Measurements from ENCODE around the gene MAP4K1.

The MAP4K1 gene

DNA sequence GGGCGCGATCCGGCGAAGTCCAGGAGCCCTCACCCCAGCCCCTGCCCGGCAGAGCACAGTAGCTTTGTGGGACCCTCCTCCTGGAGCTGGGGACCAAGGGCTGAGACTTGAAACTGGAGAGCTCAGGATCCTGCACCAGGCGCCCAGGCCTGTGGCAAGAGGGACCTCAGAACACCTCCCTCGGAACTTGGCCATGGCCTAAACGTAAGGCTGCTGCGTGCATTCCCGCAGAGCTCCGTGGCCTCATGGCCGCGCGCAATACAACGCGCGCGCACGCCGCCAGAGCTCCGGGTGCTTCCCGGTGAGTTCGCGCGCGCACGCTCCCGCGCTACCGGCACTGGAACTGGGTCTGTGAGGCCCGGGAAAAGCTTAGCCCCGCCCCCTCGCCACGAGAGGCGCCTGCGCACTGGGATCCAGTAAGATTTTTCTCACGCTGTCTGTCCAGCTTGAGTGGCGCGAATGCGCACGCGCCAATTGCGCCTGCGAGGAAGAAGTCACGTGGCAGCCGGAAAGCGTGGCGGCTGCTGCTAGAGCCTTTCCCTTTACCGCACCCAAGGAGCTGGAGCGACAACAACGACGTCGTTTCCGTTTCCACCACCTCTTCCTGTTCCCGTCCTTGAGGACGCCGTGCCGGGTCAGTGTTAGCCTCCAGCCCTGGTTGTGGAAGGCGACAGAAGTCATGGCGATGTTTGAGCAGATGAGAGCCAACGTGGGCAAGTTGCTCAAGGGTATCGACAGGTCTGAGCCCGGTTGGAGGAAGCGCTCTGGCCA, 1.0 kb upstream of the MAP4K1 start, which contains the start of gene EIF3K:
Gene EIF3K, plus strand, starts transcription at position 599 of the 771 bp plus-strand sequence. Its CDS starts 81 bp downstream, at position 680.
- Histone ChIP-seq H4K20me1 (ENCODE audit: insufficient read depth, low read length) (peaks cover 4% of the 10 kb centered on the region; the same call in 1 of the 2 replicates), H3K4me3 (ENCODE audit: low read length) (peak within 1 kb of the TSS; percentile 85), H3K4me2 (ENCODE audit: low read length) (peak within 1 kb of the TSS; percentile 99), H3K27me3 (ENCODE audit: low read depth, low read length) (no peaks in the 10 kb centered on the region), H2AFZ (ENCODE audit: low read depth, low read length) (peak within 1 kb of the TSS; percentile 35; the same call in 1 of the 2 replicates), H3K27ac (ENCODE audit: low read length) (peak within 1 kb of the TSS; percentile 93), H3K9ac (ENCODE audit: low read length) (peak within 1 kb of the TSS; percentile 97), H3K9me3 (ENCODE audit: insufficient read depth, low read length) (no peaks in the 10 kb centered on the region), H3K36me3 (replicated peaks; ENCODE audit: low read depth, low read length) (peaks cover 33% of the 10 kb centered on the region), H3K4me1 (ENCODE audit: low read length) (peaks cover 23% of the 10 kb centered on the region), H3K79me2 (ENCODE audit: low read length) (peaks cover 54% of the 10 kb centered on the region)
- TF ChIP-seq CTCF (IDR thresholded peaks at IDR 0.05; ENCODE audit: low read depth, low read length) = no peak

- no peak overlapping the region; the same call in 1 of the 2 replicates for H2AFZ ChIP-seq (ENCODE audit: low read depth, low read length)
- peak overlapping the region; percentile 85 for H3K4me3 ChIP-seq (ENCODE audit: low read length)
Measured at GRCh38 chr19:38617283-38617763, 430 bp downstream of the MAP4K1 start.

GRCh38 chr19:38616265-38616664, 1.5 kb downstream of the MAP4K1 start:
- Histone ChIP-seq H3K4me1 (ENCODE audit: low read length) (peaks cover 23% of the 10 kb centered on the region), H3K9me3 (ENCODE audit: insufficient read depth, low read length) (no peaks in the 10 kb centered on the region), H3K4me3 (ENCODE audit: low read length) (peak overlapping the region; percentile 85), H3K36me3 (replicated peaks; ENCODE audit: low read depth, low read length) (peaks cover 40% of the 10 kb centered on the region), H3K9ac (ENCODE audit: low read length) (peak overlapping the region; percentile 97), H3K79me2 (ENCODE audit: low read length) (peaks cover 58% of the 10 kb centered on the region), H3K27me3 (ENCODE audit: low read depth, low read length) (no peaks in the 10 kb centered on the region), H2AFZ (ENCODE audit: low read depth, low read length) (no peak overlapping the region), H3K27ac (ENCODE audit: low read length) (peak overlapping the region; percentile 93), H4K20me1 (ENCODE audit: insufficient read depth, low read length) (peaks cover 4% of the 10 kb centered on the region; the same call in 1 of the 2 replicates), H3K4me2 (ENCODE audit: low read length) (peak overlapping the region; percentile 99)
- TF ChIP-seq EZH2phosphoT487 (IDR thresholded peaks at IDR 0.05; ENCODE audit: low read depth) = no peak
- TF ChIP-seq CTCF (IDR thresholded peaks at IDR 0.05; ENCODE audit: low read depth, low read length) = no peak

More at GRCh38 chr19:38617283-38617763, 430 bp downstream of the MAP4K1 start:
- H3K27me3 ChIP-seq (ENCODE audit: low read depth, low read length) = no peaks in the 10 kb centered on the region
- TF ChIP-seq CTCF (IDR thresholded peaks at IDR 0.05; ENCODE audit: low read depth, low read length) = no peak
- TF ChIP-seq EZH2phosphoT487 (IDR thresholded peaks at IDR 0.05; ENCODE audit: low read depth) = no peak
- H3K9me3 ChIP-seq (ENCODE audit: insufficient read depth, low read length) = no peaks in the 10 kb centered on the region
- peak overlapping the region; percentile 97 for H3K9ac ChIP-seq (ENCODE audit: low read length)
- peaks cover 41% of the 10 kb centered on the region for H3K36me3 ChIP-seq (replicated peaks; ENCODE audit: low read depth, low read length)
- H3K79me2 ChIP-seq (ENCODE audit: low read length) = peaks cover 61% of the 10 kb centered on the region
- peaks cover 23% of the 10 kb centered on the region for H3K4me1 ChIP-seq (ENCODE audit: low read length)
- peaks cover 4% of the 10 kb centered on the region; the same call in 1 of the 2 replicates for H4K20me1 ChIP-seq (ENCODE audit: insufficient read depth, low read length)
- peak overlapping the region; percentile 93 for H3K27ac ChIP-seq (ENCODE audit: low read length)
- peak overlapping the region; percentile 99 for H3K4me2 ChIP-seq (ENCODE audit: low read length)

GRCh38 chr19:38615007-38615581, 2.7 kb downstream of the MAP4K1 start:
- peaks cover 49% of the 10 kb centered on the region for H3K79me2 ChIP-seq (ENCODE audit: low read length)
- H4K20me1 ChIP-seq (ENCODE audit: insufficient read depth, low read length) = peaks cover 4% of the 10 kb centered on the region; the same call in 1 of the 2 replicates
- peaks cover 20% of the 10 kb centered on the region for H3K4me1 ChIP-seq (ENCODE audit: low read length)
- H2AFZ ChIP-seq (ENCODE audit: low read depth, low read length) = no peak overlapping the region
- H3K9ac ChIP-seq (ENCODE audit: low read length) = no peak overlapping the region
- TF ChIP-seq EZH2phosphoT487 (IDR thresholded peaks at IDR 0.05; ENCODE audit: low read depth) = no peak
- no peak for TF ChIP-seq CTCF (IDR thresholded peaks at IDR 0.05; ENCODE audit: low read depth, low read length)
- peaks cover 44% of the 10 kb centered on the region for H3K36me3 ChIP-seq (replicated peaks; ENCODE audit: low read depth, low read length)
- H3K27ac ChIP-seq (ENCODE audit: low read length) = no peak overlapping the region
- no peak overlapping the region for H3K4me2 ChIP-seq (ENCODE audit: low read length)
- H3K9me3 ChIP-seq (ENCODE audit: insufficient read depth, low read length) = no peaks in the 10 kb centered on the region
- H3K4me3 ChIP-seq (ENCODE audit: low read length) = no peak overlapping the region
- no peaks in the 10 kb centered on the region for H3K27me3 ChIP-seq (ENCODE audit: low read depth, low read length)

Data from OCI-LY3 (cell line).